Kidney (tissue), 14 donors: ENCODE measurements around the gene DNAH6. TPM values are rescaled to one million over a fixed set of nuclear protein-coding genes. Genes with fewer than 3 reads are reported as not detected.

Experiments
- DNase-seq, 5 donors: peaks; one replicate each; pipeline ENCODE4 v3.0.0-alpha.2; 2013 to 2020
- FAIRE-seq: peaks from 2 replicates; lab custom pipeline; 2012; peaks lifted over from hg19 to GRCh38; lab: Jason Lieb, UNC
- H3K27ac ChIP-seq, 2 donors: one replicate each; pipeline ENCODE4 v1.7.0; 2013; ENCODE audit warnings: low read depth in 2 of 2, low read length in 2 of 2, inconsistent platforms in 1 of 2
- H3K27me3 ChIP-seq: one replicate; pipeline ENCODE4 v1.7.1; 2013; ENCODE audit warnings: low read length, inconsistent platforms; ENCODE audit not compliant: control insufficient read depth, insufficient read depth
- H3K36me3 ChIP-seq, 3 donors: one replicate each; pipeline versions ENCODE4 v1.7.0 to v1.7.1; 2013; ENCODE audit warnings: low read length in 3 of 3, control low read depth in 1 of 3, inconsistent platforms in 1 of 3; ENCODE audit not compliant: insufficient read depth in 3 of 3, control insufficient read depth in 2 of 3
- H3K4me1 ChIP-seq, 3 donors: one replicate each; pipeline versions ENCODE4 v1.7.0 to v1.7.1; 2013; ENCODE audit warnings: low read length in 3 of 3, inconsistent platforms in 1 of 3, low read depth in 1 of 3; ENCODE audit not compliant: control insufficient read depth in 2 of 3, insufficient read depth in 2 of 3
- H3K4me3 ChIP-seq, 3 donors: one replicate each; pipeline versions ENCODE4 v1.7.0 to v1.8.1; 2013; ENCODE audit warnings: low read length in 3 of 3, control low read depth in 1 of 3, inconsistent platforms in 1 of 3
- H3K9ac ChIP-seq, 3 donors: one replicate each; pipeline versions ENCODE4 v1.7.0 to v1.7.1; 2013; ENCODE audit warnings: low read length in 3 of 3, control low read depth in 1 of 3, inconsistent platforms in 1 of 3
- H3K9me3 ChIP-seq, 3 donors: one replicate each; pipeline versions ENCODE4 v1.7.0 to v1.7.1; 2013; ENCODE audit warnings: low read length in 3 of 3, control low read depth in 1 of 3, inconsistent platforms in 1 of 3; ENCODE audit not compliant: control insufficient read depth in 2 of 3, insufficient read depth in 1 of 3
- intact Hi-C: fragments of 100-400 bp; cut with DNase I; formaldehyde crosslinking; loops from one replicate; pipeline ENCODE4 v1.11.1; 2022
- polyA plus RNA-seq: library from polyadenylated mRNA; stranded (reverse); fragments of 350-450 nt; fragmentation: Illumina TruSeq; extraction: RNeasy Lipid Tissue Mini Kit (QIAGEN cat#74804); gene quantifications from one replicate; pipeline ENCODE4 v1.2.3, GENCODE V29; 2014; ENCODE audit warnings: low read depth, low replicate concordance; ENCODE audit not compliant: insufficient read depth
- total RNA-seq: library from RNA; stranded (reverse); fragmentation: NEBNext Ultra II Directional; extraction: Animal tissue kit (Norgen Biotek cat#: 25700); gene quantifications from one replicate; pipeline ENCODE4 v1.2.1, GENCODE V29; 2021
- TF ChIP-seq, protein P1 (sequence below): IDR thresholded peaks from 3 replicates; pipeline ENCODE4 v1.5.1; 2012; ENCODE audit warnings: mild to moderate bottlenecking, moderate library complexity, borderline replicate concordance; ENCODE audit not compliant: insufficient read depth; ENCODE audit errors: extremely low read depth
- donor health status: control.
- donor health status: control.
- donor health status: control.
- donor health status: control.
- donor health status: control.
- donor health status: DM: yes; HTN: yes; CAD: no.
- donor health status: Normal renal cell carcinoma (clear cell type).

Gene DNAH6
- total and polyA plus RNA-seq, 2 donors from 2014 or later = 0.34 to 4.6 TPM

DNA sequence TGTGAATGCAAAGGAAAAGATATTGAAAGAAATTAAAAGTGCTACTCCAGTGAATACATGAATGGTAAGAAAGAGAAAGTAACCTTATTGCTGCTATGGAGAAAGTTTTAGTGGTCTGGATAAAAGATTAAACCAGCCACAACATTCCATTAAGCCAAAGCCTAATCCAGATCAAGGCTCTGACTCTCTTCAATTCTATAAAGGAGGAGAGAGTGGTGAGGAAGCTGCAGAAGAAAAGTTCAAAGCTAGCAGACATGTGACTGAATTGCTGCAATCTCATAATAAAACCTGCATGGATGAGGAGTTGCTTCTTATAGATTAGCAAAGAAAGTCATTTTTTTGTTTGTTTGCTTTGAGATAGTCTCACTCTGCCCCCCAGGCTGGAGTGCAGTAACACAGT is 130.2 kb downstream of the DNAH6 start:
- intact Hi-C loops = no loop called here
- no peaks in the 10 kb centered on the region for H3K27me3 ChIP-seq
- TF ChIP-seq, protein P1, sequence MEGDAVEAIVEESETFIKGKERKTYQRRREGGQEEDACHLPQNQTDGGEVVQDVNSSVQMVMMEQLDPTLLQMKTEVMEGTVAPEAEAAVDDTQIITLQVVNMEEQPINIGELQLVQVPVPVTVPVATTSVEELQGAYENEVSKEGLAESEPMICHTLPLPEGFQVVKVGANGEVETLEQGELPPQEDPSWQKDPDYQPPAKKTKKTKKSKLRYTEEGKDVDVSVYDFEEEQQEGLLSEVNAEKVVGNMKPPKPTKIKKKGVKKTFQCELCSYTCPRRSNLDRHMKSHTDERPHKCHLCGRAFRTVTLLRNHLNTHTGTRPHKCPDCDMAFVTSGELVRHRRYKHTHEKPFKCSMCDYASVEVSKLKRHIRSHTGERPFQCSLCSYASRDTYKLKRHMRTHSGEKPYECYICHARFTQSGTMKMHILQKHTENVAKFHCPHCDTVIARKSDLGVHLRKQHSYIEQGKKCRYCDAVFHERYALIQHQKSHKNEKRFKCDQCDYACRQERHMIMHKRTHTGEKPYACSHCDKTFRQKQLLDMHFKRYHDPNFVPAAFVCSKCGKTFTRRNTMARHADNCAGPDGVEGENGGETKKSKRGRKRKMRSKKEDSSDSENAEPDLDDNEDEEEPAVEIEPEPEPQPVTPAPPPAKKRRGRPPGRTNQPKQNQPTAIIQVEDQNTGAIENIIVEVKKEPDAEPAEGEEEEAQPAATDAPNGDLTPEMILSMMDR = no peak

DNA sequence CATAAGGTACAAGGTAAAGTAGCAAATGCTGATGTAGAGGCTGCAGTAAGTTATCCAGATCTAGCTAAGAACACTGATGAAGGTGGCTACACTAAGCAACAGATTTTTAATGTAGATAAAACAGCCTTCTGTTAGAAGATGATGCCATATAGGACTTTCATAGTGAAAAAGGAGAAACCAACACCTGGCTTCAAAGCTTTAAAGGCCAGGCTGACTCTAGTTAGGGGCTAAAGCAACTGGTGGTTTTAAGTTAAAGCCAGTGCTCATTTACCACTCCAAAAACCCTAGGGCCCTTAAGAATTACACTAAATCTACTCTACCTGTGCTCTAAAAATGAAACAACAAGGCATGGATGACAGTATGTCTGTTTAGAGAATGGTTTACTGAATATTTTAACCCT is 131.0 kb downstream of the DNAH6 start:
- Histone ChIP-seq H3K36me3 (no peaks in the 10 kb centered on the region), H3K27ac (no peak overlapping the region), H3K4me3 (no peak overlapping the region), H3K9me3 (no peaks in the 10 kb centered on the region), H3K4me1 (peaks cover 0 to 7% (median 0%) of the 10 kb centered on the region in 3 donors), H3K9ac (no peak overlapping the region), H3K27me3 (no peaks in the 10 kb centered on the region)
- no peak for DNase-seq
- TF ChIP-seq, protein P1 = no peak
- intact Hi-C loops = no loop called here
- FAIRE-seq = no peak

More for the DNA sequence above, 130.2 kb downstream of the DNAH6 start:
- Histone ChIP-seq H3K9me3 (no peaks in the 10 kb centered on the region), H3K27ac (no peak overlapping the region), H3K9ac (no peak overlapping the region), H3K36me3 (no peaks in the 10 kb centered on the region), H3K4me3 (peak overlapping the region in 1 of 3 donors; percentile 13), H3K4me1 (peaks cover 0 to 7% (median 0%) of the 10 kb centered on the region in 3 donors)
- FAIRE-seq (no peak), DNase-seq (no peak)

DNA sequence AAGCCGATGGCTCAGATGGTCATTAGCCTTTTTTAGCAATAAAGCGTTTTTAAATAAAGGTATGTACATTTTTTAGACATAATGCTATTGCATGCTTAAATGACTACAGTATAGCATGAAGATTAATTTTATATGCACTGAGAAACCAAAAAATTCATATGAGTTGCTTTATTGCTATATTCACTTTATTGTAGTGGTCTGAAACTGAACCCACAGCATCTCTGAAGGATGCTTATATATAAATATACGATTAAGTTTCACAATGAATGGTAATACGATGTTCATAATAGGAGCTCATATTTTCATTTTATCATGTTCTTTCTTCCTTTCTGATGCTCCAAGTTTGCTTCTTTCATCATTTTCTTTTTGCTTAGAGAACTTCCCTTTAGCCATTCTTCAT is 132.8 kb downstream of the DNAH6 start:
- no peaks in the 10 kb centered on the region for H3K9me3 ChIP-seq
- FAIRE-seq (no peak), DNase-seq (no peak)
- no peak overlapping the region for H3K27ac ChIP-seq
- intact Hi-C loops = no loop called here
- H3K36me3 ChIP-seq = no peaks in the 10 kb centered on the region
- H3K4me3 ChIP-seq = no peak overlapping the region
- TF ChIP-seq, protein P1 = no peak
- H3K27me3 ChIP-seq = no peaks in the 10 kb centered on the region
- H3K9ac ChIP-seq = no peak overlapping the region
- peaks cover 0 to 7% (median 0%) of the 10 kb centered on the region in 3 donors for H3K4me1 ChIP-seq

DNA sequence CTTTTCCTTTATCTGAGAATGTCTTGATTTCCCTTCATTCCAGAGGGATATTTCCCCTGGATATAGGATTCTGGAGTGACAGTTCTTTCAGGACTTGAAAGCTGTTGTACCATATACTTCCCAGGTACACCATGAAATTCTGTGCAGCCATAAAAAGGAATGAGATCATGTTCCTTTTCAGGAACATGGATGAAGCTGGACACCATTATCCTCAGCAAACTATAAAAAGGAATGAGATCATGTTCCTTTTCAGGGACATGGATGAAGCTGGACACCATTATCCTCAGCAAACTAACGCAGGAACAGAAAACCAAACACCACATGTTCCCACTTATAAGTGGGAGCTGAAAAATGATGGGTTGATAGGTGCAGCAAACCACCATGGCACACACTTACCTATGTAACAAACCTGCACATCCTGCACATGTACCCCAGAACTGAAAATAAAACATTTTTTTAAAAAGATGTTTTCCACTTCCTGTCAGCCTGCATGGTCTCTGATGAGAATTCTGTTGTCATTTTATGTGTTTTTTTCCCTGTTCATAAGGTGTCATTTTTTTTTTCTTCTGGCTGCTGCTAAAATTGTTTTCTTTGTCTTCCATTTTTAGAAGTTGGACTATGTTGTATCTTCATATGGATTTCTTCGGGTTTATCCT is 133.3 kb downstream of the DNAH6 start:
- intact Hi-C loops = no loop called here
- H3K27me3 ChIP-seq = no peaks in the 10 kb centered on the region
- TF ChIP-seq, protein P1 = no peak
- peaks cover 0 to 7% (median 0%) of the 10 kb centered on the region in 3 donors for H3K4me1 ChIP-seq
- H3K36me3 ChIP-seq = no peaks in the 10 kb centered on the region
- no peak overlapping the region for H3K4me3 ChIP-seq
- DNase-seq (no peak), FAIRE-seq (no peak)
- H3K9ac ChIP-seq = no peak overlapping the region
- H3K9me3 ChIP-seq = no peaks in the 10 kb centered on the region
- no peak overlapping the region for H3K27ac ChIP-seq
